ENCODE measurements around the gene CTDSPL.

Gene CTDSPL

GRCh38 chr3:37943126-37943525 is 81.4 kb downstream of the CTDSPL start:
- no peak for DNase-seq (ENCODE audit: low read depth, low spot score)

GRCh38 chr3:37943631-37944314 is 82.1 kb downstream of the CTDSPL start:
- no peak for DNase-seq (ENCODE audit: low read depth, low spot score)

GRCh38 chr3:37944391-37944842 is 82.7 kb downstream of the CTDSPL start:
- DNase-seq (ENCODE audit: low read depth, low spot score): no peak

GRCh38 chr3:37945156-37945806 is 83.6 kb downstream of the CTDSPL start:
- no peak for DNase-seq (ENCODE audit: low read depth, low spot score)

- DNase-seq (ENCODE audit: low read depth, low spot score): no peak
These were observed 84.3 kb downstream of the CTDSPL start for GRCh38 chr3:37945807-37946530.

GRCh38 chr3:37946531-37946889 is 84.8 kb downstream of the CTDSPL start:
- no peak for DNase-seq (ENCODE audit: low read depth, low spot score)

- no peak for DNase-seq (ENCODE audit: low read depth, low spot score)
These were observed 88.2 kb downstream of the CTDSPL start for GRCh38 chr3:37949866-37950265.

GRCh38 chr3:37952564-37952963 is 90.9 kb downstream of the CTDSPL start:
- no peak for DNase-seq (ENCODE audit: low read depth, low spot score)

GRCh38 chr3:37953226-37953625 is 91.5 kb downstream of the CTDSPL start:
- no peak for DNase-seq (ENCODE audit: low read depth, low spot score)

GRCh38 chr3:37953707-37954394 is 92.2 kb downstream of the CTDSPL start:
- no peak for DNase-seq (ENCODE audit: low read depth, low spot score)

- DNase-seq (ENCODE audit: low read depth, low spot score): no peak
These were observed 93.2 kb downstream of the CTDSPL start for GRCh38 chr3:37954881-37955280.

GRCh38 chr3:37955918-37956707 is 94.4 kb downstream of the CTDSPL start:
- no peak for DNase-seq (ENCODE audit: low read depth, low spot score)

- DNase-seq (ENCODE audit: low read depth, low spot score): no peak
These were observed 95.3 kb downstream of the CTDSPL start for GRCh38 chr3:37956723-37957538.

- no peak for DNase-seq (ENCODE audit: low read depth, low spot score)
These were observed 95.9 kb downstream of the CTDSPL start for GRCh38 chr3:37957539-37957936.

GRCh38 chr3:37961622-37962431 is 100.1 kb downstream of the CTDSPL start:
- no peak for DNase-seq (ENCODE audit: low read depth, low spot score)

GRCh38 chr3:37963016-37963415 is 101.3 kb downstream of the CTDSPL start:
- no peak for DNase-seq (ENCODE audit: low read depth, low spot score)

- no peak for DNase-seq (ENCODE audit: low read depth, low spot score)
These were observed 102.0 kb downstream of the CTDSPL start for GRCh38 chr3:37963635-37964034.

- no peak for DNase-seq (ENCODE audit: low read depth, low spot score)
These were observed 102.5 kb downstream of the CTDSPL start for GRCh38 chr3:37964146-37964545.

- no peak for DNase-seq (ENCODE audit: low read depth, low spot score)
These were observed 103.0 kb downstream of the CTDSPL start for GRCh38 chr3:37964716-37965115.

All from activated naive CD8-positive, alpha-beta T cell treated with anti-CD3 and anti-CD28 coated beads, Interleukin-2, amount 50 U/mL, for 16 hours (primary cell).